ENCODE data around the gene SLC25A29. TPM values are rescaled to one million over a fixed set of nuclear protein-coding genes. Genes with fewer than 3 reads are reported as not detected.
A peak's percentile ranks its signal among the peaks of the same experiment; 100 is the strongest.

Gene SLC25A29
- total and polyA plus RNA-seq, 4 donors: 3.9 to 56.6 (median 42.0) TPM

DNA sequence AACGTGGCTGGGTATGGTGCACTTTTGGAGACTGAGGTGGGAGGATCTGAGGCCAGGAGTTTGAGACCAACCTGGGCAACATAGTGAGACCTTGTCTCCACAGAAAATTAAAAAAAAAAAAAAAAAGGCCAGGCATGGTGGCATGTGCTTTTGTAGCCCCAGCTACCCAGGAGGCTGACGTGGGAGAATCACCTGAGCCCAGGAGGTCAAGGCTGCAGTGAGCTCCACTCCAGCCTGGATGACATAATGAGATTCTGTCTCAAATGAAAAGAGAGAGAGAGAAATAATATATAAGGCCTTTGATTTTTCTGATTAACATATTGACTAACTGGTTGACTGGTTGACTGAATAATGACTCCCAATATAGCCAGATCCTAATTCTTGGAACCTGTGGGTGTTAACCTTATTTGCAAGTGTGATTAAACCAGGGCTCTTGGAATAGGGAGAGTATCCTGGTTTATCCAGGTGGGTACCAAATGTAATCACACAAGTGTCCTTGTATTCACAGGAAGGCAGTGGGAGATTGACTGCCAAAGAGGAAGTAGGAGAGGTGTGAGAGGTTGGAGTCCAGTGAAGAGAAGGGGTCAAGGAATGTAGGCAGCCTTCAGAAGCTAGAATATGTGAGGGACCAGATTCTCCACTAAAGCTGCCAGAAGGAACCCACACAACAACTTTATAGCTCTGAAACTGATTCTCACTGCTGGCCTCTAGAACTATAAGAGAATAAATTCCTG lies 55.3 kb downstream of the SLC25A29 start:
- DNase-seq (no peak), ATAC-seq (ENCODE audit: low FRiP score) (no peak)
- H3K4me3 ChIP-seq (ENCODE audit: low read length in 2 of 2): no peak overlapping the region
- WGBS, 2 donors: 74 to 86% methylated on average over 2 of the region's 2 CpGs
- H3K27ac ChIP-seq (ENCODE audit: low read depth in 1 of 2, low read length in 2 of 2): no peak overlapping the region
- no peaks in the 10 kb centered on the region for H3K27me3 ChIP-seq (ENCODE audit: control insufficient read depth in 1 of 2, insufficient read depth in 2 of 2, low read length in 1 of 2)
- H3K4me1 ChIP-seq (ENCODE audit: control insufficient read depth in 1 of 2, insufficient read depth in 2 of 2, low read length in 2 of 2): peaks cover 0 to 11% of the 10 kb centered on the region in 2 donors
- intact Hi-C loops (cut with DNase I): no loop called here
- no peaks in the 10 kb centered on the region for H3K9me3 ChIP-seq (ENCODE audit: control insufficient read depth, low read length)
- no peaks in the 10 kb centered on the region for H3K36me3 ChIP-seq (ENCODE audit: control insufficient read depth in 1 of 2, insufficient read depth in 2 of 2, low read length in 1 of 2)

- H3K4me1 ChIP-seq (ENCODE audit: control insufficient read depth in 1 of 2, insufficient read depth in 2 of 2, low read length in 2 of 2): peaks cover 0 to 15% of the 10 kb centered on the region in 2 donors
- intact Hi-C loops (cut with DNase I): loop anchor here in 1 of 2 donors (10.0 kb wide), 1 partner anchor 128 kb away; the partner anchor contains the start of gene WDR25
- no peaks in the 10 kb centered on the region for H3K9me3 ChIP-seq (ENCODE audit: control insufficient read depth, low read length)
- no peak overlapping the region for H3K27ac ChIP-seq (ENCODE audit: low read depth in 1 of 2, low read length in 2 of 2)
- 27 to 28% methylated on average over 3 of the region's 3 CpGs for WGBS, 2 donors
- no peaks in the 10 kb centered on the region for H3K27me3 ChIP-seq (ENCODE audit: control insufficient read depth in 1 of 2, insufficient read depth in 2 of 2, low read length in 1 of 2)
- H3K36me3 ChIP-seq (ENCODE audit: control insufficient read depth in 1 of 2, insufficient read depth in 2 of 2, low read length in 1 of 2): no peaks in the 10 kb centered on the region
- DNase-seq: no peak
- peak; percentile 53 for ATAC-seq (ENCODE audit: low FRiP score)
- H3K4me3 ChIP-seq (ENCODE audit: low read length in 2 of 2): no peak overlapping the region
Measured at GRCh38 chr14:100246809-100247428, 59.3 kb downstream of the SLC25A29 start.

DNA sequence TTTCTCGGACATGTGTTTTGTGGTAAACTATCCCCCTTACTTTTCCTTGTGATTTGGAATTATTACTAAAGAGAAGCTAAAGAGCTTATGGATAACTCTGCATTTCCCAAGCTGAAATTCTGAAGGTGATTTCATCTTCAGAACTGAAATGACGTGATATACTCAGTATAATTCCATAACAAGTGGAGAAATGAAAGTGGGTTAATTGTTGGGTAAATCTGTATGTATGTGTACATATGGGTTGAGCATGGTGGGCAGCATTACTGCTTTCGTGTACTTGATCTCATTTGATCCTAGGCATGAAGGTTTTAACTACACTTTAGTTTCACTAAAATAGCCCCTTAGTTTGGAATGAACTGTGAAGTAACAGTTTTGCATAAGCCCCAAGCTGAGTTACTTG lies 63.2 kb downstream of the SLC25A29 start:
- no peak for ATAC-seq (ENCODE audit: low FRiP score)
- H3K27me3 ChIP-seq (ENCODE audit: control insufficient read depth in 1 of 2, insufficient read depth in 2 of 2, low read length in 1 of 2): no peaks in the 10 kb centered on the region
- H3K36me3 ChIP-seq (ENCODE audit: control insufficient read depth in 1 of 2, insufficient read depth in 2 of 2, low read length in 1 of 2): no peaks in the 10 kb centered on the region
- H3K4me1 ChIP-seq (ENCODE audit: control insufficient read depth in 1 of 2, insufficient read depth in 2 of 2, low read length in 2 of 2): peaks cover 0 to 11% of the 10 kb centered on the region in 2 donors
- no peaks in the 10 kb centered on the region for H3K9me3 ChIP-seq (ENCODE audit: control insufficient read depth, low read length)
- intact Hi-C loops (cut with DNase I): loop anchor here in 1 of 2 donors (5.0 to 10.0 kb wide), 2 partner anchors 34 to 132 kb away; partner anchors contain the start of gene WDR25
- no peak overlapping the region for H3K4me3 ChIP-seq (ENCODE audit: low read length in 2 of 2)
- DNase-seq: no peak
- no peak overlapping the region for H3K27ac ChIP-seq (ENCODE audit: low read depth in 1 of 2, low read length in 2 of 2)
- WGBS, 2 donors: 78 to 80% methylated on average over 3 of the region's 3 CpGs

GRCh38 chr14:100241279-100241678 lies 65.0 kb downstream of the SLC25A29 start:
- no peak for ATAC-seq (ENCODE audit: low FRiP score)
- Histone ChIP-seq H3K4me3 (ENCODE audit: low read length in 2 of 2) (peak overlapping the region; percentile 58 to 93), H3K4me1 (ENCODE audit: control insufficient read depth in 1 of 2, insufficient read depth in 2 of 2, low read length in 2 of 2) (peaks cover 2 to 9% of the 10 kb centered on the region in 2 donors), H3K27me3 (ENCODE audit: control insufficient read depth in 1 of 2, insufficient read depth in 2 of 2, low read length in 1 of 2) (no peaks in the 10 kb centered on the region), H3K9me3 (ENCODE audit: control insufficient read depth, low read length) (no peaks in the 10 kb centered on the region), H3K27ac (ENCODE audit: low read depth in 1 of 2, low read length in 2 of 2) (peak overlapping the region; percentile 48 to 51), H3K36me3 (ENCODE audit: control insufficient read depth in 1 of 2, insufficient read depth in 2 of 2, low read length in 1 of 2) (no peaks in the 10 kb centered on the region)
- intact Hi-C loops (cut with DNase I): loop anchor here (2.0 to 10.0 kb wide), 3 partner anchors 36 to 136 kb away; partner anchors contain the start of gene WDR25 (in 2 of the 2)
- 41 to 43% methylated on average over 3 of the region's 3 CpGs for WGBS, 2 donors
- no peak for DNase-seq

Small RNA genes lying within 50 kb of the gene (microRNA-seq; reads per million reads assigned to microRNA genes)
- gene MIR345: 22.1 to 40.8 reads per million in 2 donors
- gene MIR6764: 0 to 0.60 reads per million in 2 donors

Other genes starting within 250 kb of the SLC25A29 start
- gene EVL, start 241.0 kb downstream of the SLC25A29 start, total RNA-seq: 100 to 1,000 TPM in 1 of 2 donors, 10 to 100 TPM in 1; 34.2 to 133 TPM
- gene EVL, start 241.0 kb downstream of the SLC25A29 start, polyA plus RNA-seq: 10 to 100 TPM; 21.3 to 77.2 TPM
- under 1 TPM; 0.81 to 0.99 TPM for gene DEGS2, start 146.8 kb downstream of the SLC25A29 start, total RNA-seq
- 1 to 10 TPM in 1 of 2 donors, under 1 TPM in 1; 0.10 to 3.0 TPM for gene DEGS2, start 146.8 kb downstream of the SLC25A29 start, polyA plus RNA-seq
- gene YY1, start 67.3 kb downstream of the SLC25A29 start, total RNA-seq: 10 to 100 TPM; 46.0 to 57.3 TPM
- 10 to 100 TPM; 23.1 to 36.1 TPM for gene YY1, start 67.3 kb downstream of the SLC25A29 start, polyA plus RNA-seq
- gene SLC25A47, start 16.9 kb upstream of the SLC25A29 start, total RNA-seq: not detected
- not detected for gene SLC25A47, start 16.9 kb upstream of the SLC25A29 start, polyA plus RNA-seq
- 1 to 10 TPM; 8.3 to 8.8 TPM for gene WDR25, start 70.0 kb upstream of the SLC25A29 start, total RNA-seq
- gene WDR25, start 70.0 kb upstream of the SLC25A29 start, polyA plus RNA-seq: 1 to 10 TPM; 5.1 to 7.3 TPM

All from aorta (tissue), 5 donors.